K562 (cell line): ENCODE results near the gene ZBTB22. TPM values are rescaled to one million over a fixed set of nuclear protein-coding genes. Genes with fewer than 3 reads are reported as not detected.

Experiments used
- ERF ChIP-seq: fragments of 450-650 bp; formaldehyde crosslinking; IDR thresholded peaks from 2 replicates; pipeline ENCODE4 v1.4.0; 2020; ENCODE audit warnings: mild to moderate bottlenecking, mixed read lengths
- FOXA1 ChIP-seq: fragments of 450-650 bp; IDR thresholded peaks from 2 replicates; pipeline ENCODE4 v1.6.1; 2016; ENCODE audit warnings: mild to moderate bottlenecking, borderline replicate concordance
- GATAD2B ChIP-seq: fragments of 450-650 bp; IDR thresholded peaks from 2 replicates; pipeline ENCODE4 v1.6.1; 2017; ENCODE audit warnings: mild to moderate bottlenecking, borderline replicate concordance
- HNRNPL ChIP-seq: fragments of 200-400 bp; formaldehyde crosslinking; IDR thresholded peaks from 2 replicates; pipeline ENCODE4 v1.6.1; 2017; ENCODE audit warnings: low read depth, mild to moderate bottlenecking, low read length
- MECOM ChIP-seq: fragments of 250-450 bp; sonication (Bioruptor Pico); IDR thresholded peaks from 2 replicates; pipeline ENCODE4 v1.8.0; 2022; ENCODE audit warnings: inconsistent platforms
- MEF2D ChIP-seq: conservative IDR thresholded peaks from 2 replicates; pipeline ENCODE4 v1.6.1; 2016; ENCODE audit warnings: low read depth, missing genetic modification characterization, missing compliant biosample characterization
- NEUROD1 ChIP-seq: fragments of 150-350 bp; IDR thresholded peaks from 2 replicates; pipeline ENCODE4 v1.6.1; 2014; ENCODE audit warnings: borderline replicate concordance, low read length, low read depth; ENCODE audit not compliant: partially characterized antibody
- RBM17 ChIP-seq: fragments of 200-400 bp; formaldehyde crosslinking; IDR thresholded peaks from 2 replicates; pipeline ENCODE4 v1.6.1; 2017; ENCODE audit warnings: low read depth, mild to moderate bottlenecking, low read length, borderline replicate concordance
- RBM39 ChIP-seq: fragments of 200-400 bp; formaldehyde crosslinking; optimal IDR thresholded peaks from 2 replicates; pipeline ENCODE3; 2018; ENCODE audit warnings: low read depth, low read length
- RFX5 ChIP-seq: IDR thresholded peaks from 2 replicates; pipeline ENCODE4 v1.6.1; 2011; ENCODE audit warnings: low read depth, mild to moderate bottlenecking, improper control_type of control experiment, low read length
- SNIP1 ChIP-seq: fragments of 450-650 bp; IDR thresholded peaks from 2 replicates; pipeline ENCODE4 v1.7.1; 2017; ENCODE audit warnings: low read depth, mild to moderate bottlenecking
- SP1 ChIP-seq: sonication (generic); formaldehyde crosslinking; IDR thresholded peaks from 2 replicates; pipeline ENCODE4 v1.8.1; 2022; ENCODE audit warnings: mild to moderate bottlenecking, missing genetic modification reagents
- TCF7 ChIP-seq: sonication (generic); IDR thresholded peaks from 2 replicates; pipeline ENCODE4 v1.6.1; 2016; ENCODE audit warnings: antibody characterized with exemption, borderline replicate concordance
- ZNF121 ChIP-seq: sonication (generic); formaldehyde crosslinking; conservative IDR thresholded peaks from 2 replicates; pipeline ENCODE4 v1.8.0; 2022; ENCODE audit warnings: missing genetic modification reagents
- ZNF668 ChIP-seq: fragments of 250-450 bp; sonication (Bioruptor Pico); IDR thresholded peaks from 2 replicates; pipeline ENCODE4 v1.8.0; 2022; ENCODE audit warnings: mild to moderate bottlenecking, inconsistent platforms
- ZNF830 ChIP-seq: fragments of 250-450 bp; sonication (Bioruptor Pico); IDR thresholded peaks from 2 replicates; pipeline ENCODE4 v1.5.0; 2021; ENCODE audit warnings: mild to moderate bottlenecking
- polyA plus RNA-seq, 8 experiments: library from polyadenylated mRNA; depleted of rRNA in 4 of 8; stranded (reverse) in 5 of 8; unstranded in 3 of 8; fragments of >200 nt; fragmentation: Nextera tagmentation in 2 of 8; fragmentation: Illumina TruSeq in 1 of 8; extraction: Ambion mirVana in 2 of 8; extraction: Trizol in 1 of 8; gene quantifications; 2 replicates each; pipeline versions ENCODE4 v1.2.1 to v1.2.3, GENCODE V29; 2011 to 2014; ENCODE audit warnings: inconsistent platforms in 1 of 8, missing spikeins in 1 of 8
- total RNA-seq, 7 experiments: library from RNA; depleted of rRNA in 6 of 7; stranded (reverse); fragments of >200 nt in 6 of 7; fragmentation: Illumina TruSeq in 2 of 7; extraction: Trizol in 2 of 7; gene quantifications; 2 replicates each; pipeline versions ENCODE4 v1.2.1 to v1.2.3, GENCODE V29; 2011 to 2021; ENCODE audit warnings: low replicate concordance in 1 of 7
- TF ChIP-seq, protein P1 (sequence below): sonication (generic); formaldehyde crosslinking; IDR thresholded peaks from 2 replicates; pipeline ENCODE4 v1.8.0; 2022; ENCODE audit warnings: missing genetic modification reagents, mild to moderate bottlenecking, borderline replicate concordance
- TF ChIP-seq, protein P2 (sequence below): sonication (generic); formaldehyde crosslinking; IDR thresholded peaks from 2 replicates; pipeline ENCODE4 v1.8.1; 2023; ENCODE audit warnings: mild to moderate bottlenecking, missing genetic modification reagents
- TF ChIP-seq, protein P3 (sequence below): sonication (generic); formaldehyde crosslinking; IDR thresholded peaks from 2 replicates; pipeline ENCODE4 v1.8.1; 2023; ENCODE audit warnings: mild to moderate bottlenecking, missing genetic modification reagents, moderate library complexity
- TF ChIP-seq, protein P4 (sequence below), 2 experiments: fragments of 450-650 bp; conservative IDR thresholded peaks; 2 replicates each; pipeline ENCODE4 v1.6.1; 2017; ENCODE audit warnings: mild to moderate bottlenecking in 2 of 2, moderate library complexity in 2 of 2

The ZBTB22 gene
- total and polyA plus RNA-seq, 9 of the 15 experiments (the other 6 are each of a cell fraction or from before 2014, with no cell fraction given), result 0.21 to 11.9 (median 7.1) TPM

DNA sequence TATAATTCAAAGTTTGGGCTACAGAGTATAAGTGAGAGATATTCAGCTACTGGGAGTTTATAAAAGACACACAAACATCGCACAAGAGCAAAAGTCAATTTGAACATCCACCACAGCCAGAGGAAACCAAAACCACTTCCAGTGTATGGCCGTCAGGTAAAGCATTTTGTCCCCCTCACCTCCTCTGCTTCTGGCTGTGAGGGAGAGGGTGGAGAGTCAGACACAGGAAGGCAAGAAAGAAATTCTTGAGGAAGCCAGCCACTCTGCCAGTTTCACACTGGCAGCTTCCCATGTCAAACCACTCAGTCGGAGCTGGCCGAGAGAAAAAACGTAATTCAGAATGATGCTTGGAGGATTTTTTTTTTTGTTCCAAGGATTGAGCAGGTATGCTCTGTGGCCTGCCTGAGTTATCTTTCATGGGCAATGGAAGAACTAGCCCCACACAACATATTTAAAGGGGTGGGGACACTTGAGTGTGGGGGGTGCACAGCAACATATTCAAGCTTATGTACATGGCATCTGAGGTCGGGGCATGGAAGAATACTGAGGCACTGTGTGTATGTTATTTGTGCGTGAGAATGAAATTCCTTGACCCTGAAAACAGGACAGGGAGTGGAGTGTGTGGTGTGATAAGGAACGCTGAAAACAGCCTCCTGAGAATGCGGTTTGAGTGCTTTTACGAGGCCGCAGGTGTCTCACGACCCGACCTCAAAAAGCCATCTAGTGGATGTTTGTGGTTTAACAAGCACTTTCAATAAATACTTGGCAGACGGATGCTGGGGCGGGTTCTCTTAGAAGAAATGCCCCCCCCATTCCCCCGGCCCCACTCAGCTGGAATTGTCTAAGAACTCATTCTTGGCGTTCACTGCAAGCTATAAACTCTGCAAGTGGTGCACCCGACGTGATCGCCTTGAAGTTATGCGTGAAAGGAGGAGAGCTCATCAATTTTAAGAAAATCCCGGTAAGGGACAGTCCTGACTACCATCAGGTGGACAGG lies 27.5 kb upstream of the ZBTB22 start (continued):
- TF ChIP-seq, protein P1, sequence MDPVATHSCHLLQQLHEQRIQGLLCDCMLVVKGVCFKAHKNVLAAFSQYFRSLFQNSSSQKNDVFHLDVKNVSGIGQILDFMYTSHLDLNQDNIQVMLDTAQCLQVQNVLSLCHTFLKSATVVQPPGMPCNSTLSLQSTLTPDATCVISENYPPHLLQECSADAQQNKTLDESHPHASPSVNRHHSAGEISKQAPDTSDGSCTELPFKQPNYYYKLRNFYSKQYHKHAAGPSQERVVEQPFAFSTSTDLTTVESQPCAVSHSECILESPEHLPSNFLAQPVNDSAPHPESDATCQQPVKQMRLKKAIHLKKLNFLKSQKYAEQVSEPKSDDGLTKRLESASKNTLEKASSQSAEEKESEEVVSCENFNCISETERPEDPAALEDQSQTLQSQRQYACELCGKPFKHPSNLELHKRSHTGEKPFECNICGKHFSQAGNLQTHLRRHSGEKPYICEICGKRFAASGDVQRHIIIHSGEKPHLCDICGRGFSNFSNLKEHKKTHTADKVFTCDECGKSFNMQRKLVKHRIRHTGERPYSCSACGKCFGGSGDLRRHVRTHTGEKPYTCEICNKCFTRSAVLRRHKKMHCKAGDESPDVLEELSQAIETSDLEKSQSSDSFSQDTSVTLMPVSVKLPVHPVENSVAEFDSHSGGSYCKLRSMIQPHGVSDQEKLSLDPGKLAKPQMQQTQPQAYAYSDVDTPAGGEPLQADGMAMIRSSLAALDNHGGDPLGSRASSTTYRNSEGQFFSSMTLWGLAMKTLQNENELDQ, result no peak; the same call in 1 of the 2 replicates
- TF ChIP-seq HNRNPL (no peak), NEUROD1 (no peak), FOXA1 (no peak), RBM39 (no peak), ZNF668 (no peak), RBM17 (no peak), SNIP1 (peak; percentile 57; the same call in 1 of the 2 replicates), MEF2D (tag) (no peak), MECOM (CRISPR knock-in tag) (no peak), TCF7 (no peak), ZNF830 (CRISPR knock-in tag) (no peak), SP1 (peak; percentile 54; the same call in 1 of the 2 replicates), ZNF121 (CRISPR knock-in tag) (no peak), ERF (CRISPR knock-in tag) (no peak), RFX5 (no peak), GATAD2B (no peak)
- TF ChIP-seq, protein P2, sequence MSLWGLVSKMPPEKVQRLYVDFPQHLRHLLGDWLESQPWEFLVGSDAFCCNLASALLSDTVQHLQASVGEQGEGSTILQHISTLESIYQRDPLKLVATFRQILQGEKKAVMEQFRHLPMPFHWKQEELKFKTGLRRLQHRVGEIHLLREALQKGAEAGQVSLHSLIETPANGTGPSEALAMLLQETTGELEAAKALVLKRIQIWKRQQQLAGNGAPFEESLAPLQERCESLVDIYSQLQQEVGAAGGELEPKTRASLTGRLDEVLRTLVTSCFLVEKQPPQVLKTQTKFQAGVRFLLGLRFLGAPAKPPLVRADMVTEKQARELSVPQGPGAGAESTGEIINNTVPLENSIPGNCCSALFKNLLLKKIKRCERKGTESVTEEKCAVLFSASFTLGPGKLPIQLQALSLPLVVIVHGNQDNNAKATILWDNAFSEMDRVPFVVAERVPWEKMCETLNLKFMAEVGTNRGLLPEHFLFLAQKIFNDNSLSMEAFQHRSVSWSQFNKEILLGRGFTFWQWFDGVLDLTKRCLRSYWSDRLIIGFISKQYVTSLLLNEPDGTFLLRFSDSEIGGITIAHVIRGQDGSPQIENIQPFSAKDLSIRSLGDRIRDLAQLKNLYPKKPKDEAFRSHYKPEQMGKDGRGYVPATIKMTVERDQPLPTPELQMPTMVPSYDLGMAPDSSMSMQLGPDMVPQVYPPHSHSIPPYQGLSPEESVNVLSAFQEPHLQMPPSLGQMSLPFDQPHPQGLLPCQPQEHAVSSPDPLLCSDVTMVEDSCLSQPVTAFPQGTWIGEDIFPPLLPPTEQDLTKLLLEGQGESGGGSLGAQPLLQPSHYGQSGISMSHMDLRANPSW, result peak; percentile 89; the same call in 1 of the 2 replicates
- TF ChIP-seq, protein P3, sequence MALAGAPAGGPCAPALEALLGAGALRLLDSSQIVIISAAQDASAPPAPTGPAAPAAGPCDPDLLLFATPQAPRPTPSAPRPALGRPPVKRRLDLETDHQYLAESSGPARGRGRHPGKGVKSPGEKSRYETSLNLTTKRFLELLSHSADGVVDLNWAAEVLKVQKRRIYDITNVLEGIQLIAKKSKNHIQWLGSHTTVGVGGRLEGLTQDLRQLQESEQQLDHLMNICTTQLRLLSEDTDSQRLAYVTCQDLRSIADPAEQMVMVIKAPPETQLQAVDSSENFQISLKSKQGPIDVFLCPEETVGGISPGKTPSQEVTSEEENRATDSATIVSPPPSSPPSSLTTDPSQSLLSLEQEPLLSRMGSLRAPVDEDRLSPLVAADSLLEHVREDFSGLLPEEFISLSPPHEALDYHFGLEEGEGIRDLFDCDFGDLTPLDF (CRISPR knock-in tag), result no peak
- TF ChIP-seq, protein P4, sequence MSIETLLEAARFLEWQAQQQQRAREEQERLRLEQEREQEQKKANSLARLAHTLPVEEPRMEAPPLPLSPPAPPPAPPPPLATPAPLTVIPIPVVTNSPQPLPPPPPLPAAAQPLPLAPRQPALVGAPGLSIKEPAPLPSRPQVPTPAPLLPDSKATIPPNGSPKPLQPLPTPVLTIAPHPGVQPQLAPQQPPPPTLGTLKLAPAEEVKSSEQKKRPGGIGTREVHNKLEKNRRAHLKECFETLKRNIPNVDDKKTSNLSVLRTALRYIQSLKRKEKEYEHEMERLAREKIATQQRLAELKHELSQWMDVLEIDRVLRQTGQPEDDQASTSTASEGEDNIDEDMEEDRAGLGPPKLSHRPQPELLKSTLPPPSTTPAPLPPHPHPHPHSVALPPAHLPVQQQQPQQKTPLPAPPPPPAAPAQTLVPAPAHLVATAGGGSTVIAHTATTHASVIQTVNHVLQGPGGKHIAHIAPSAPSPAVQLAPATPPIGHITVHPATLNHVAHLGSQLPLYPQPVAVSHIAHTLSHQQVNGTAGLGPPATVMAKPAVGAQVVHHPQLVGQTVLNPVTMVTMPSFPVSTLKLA (conservative IDR thresholded peaks at IDR 0.05), result peak in 1 of 2 experiments; percentile 43; a peak in 2 of 4 replicates
